C4-2B (cell line): ENCODE results near the gene BRSK2.

Experiments used
- H3K27ac ChIP-seq: fragments of 450-650 bp; 2 replicates; pipeline ENCODE4 v1.5.1; 2017
- CTCF ChIP-seq: fragments of 450-650 bp; conservative IDR thresholded peaks from 2 replicates; pipeline ENCODE4 v1.5.1; 2017; ENCODE audit warnings: mild to moderate bottlenecking
- ZFX ChIP-seq: fragments of 450-650 bp; IDR thresholded peaks from 2 replicates; pipeline ENCODE4 v1.6.1; 2017

BRSK2 gene

GRCh38 chr11:1449490-1450243 is 59.9 kb downstream of the BRSK2 start:
- TF ChIP-seq CTCF: no peak
- no peak for TF ChIP-seq ZFX
- H3K27ac ChIP-seq: no peak overlapping the region

GRCh38 chr11:1450344-1450875 is 60.7 kb downstream of the BRSK2 start:
- no peak for TF ChIP-seq CTCF
- TF ChIP-seq ZFX: no peak
- no peak overlapping the region for H3K27ac ChIP-seq

GRCh38 chr11:1450949-1451710 is 61.4 kb downstream of the BRSK2 start:
- TF ChIP-seq CTCF: no peak
- TF ChIP-seq ZFX: no peak
- no peak overlapping the region for H3K27ac ChIP-seq

- TF ChIP-seq ZFX (no peak), CTCF (no peak)
- H3K27ac ChIP-seq: no peak overlapping the region
Observed at GRCh38 chr11:1451781-1452470, 62.2 kb downstream of the BRSK2 start.

- TF ChIP-seq CTCF (no peak), ZFX (no peak)
- no peak overlapping the region for H3K27ac ChIP-seq
Observed at GRCh38 chr11:1452744-1453143, 63.0 kb downstream of the BRSK2 start.

GRCh38 chr11:1453611-1454034 is 63.9 kb downstream of the BRSK2 start:
- TF ChIP-seq ZFX: no peak
- peak; percentile 97 for TF ChIP-seq CTCF
- no peak overlapping the region for H3K27ac ChIP-seq

GRCh38 chr11:1454576-1454975 is 64.8 kb downstream of the BRSK2 start:
- no peak overlapping the region for H3K27ac ChIP-seq
- TF ChIP-seq CTCF: no peak
- no peak for TF ChIP-seq ZFX
